Activated CD4-positive, alpha-beta T cell treated with anti-CD3 and anti-CD28 coated beads, Interleukin-2, amount 50 U/mL, for 4 hours (primary cell): ENCODE data around the gene SPO11.

ENCODE experiments used
- DNase-seq, 2 experiments: peaks; one replicate each; pipeline ENCODE4 v3.0.0-alpha.2; 2020

Gene SPO11, protein sequence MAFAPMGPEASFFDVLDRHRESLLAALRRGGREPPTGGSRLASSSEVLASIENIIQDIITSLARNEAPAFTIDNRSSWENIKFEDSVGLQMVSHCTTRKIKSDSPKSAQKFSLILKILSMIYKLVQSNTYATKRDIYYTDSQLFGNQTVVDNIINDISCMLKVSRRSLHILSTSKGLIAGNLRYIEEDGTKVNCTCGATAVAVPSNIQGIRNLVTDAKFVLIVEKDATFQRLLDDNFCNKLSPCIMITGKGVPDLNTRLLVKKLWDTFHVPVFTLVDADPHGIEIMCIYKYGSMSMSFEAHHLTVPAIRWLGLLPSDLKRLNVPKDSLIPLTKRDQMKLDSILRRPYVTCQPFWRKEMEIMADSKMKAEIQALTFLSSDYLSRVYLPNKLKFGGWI

DNA sequence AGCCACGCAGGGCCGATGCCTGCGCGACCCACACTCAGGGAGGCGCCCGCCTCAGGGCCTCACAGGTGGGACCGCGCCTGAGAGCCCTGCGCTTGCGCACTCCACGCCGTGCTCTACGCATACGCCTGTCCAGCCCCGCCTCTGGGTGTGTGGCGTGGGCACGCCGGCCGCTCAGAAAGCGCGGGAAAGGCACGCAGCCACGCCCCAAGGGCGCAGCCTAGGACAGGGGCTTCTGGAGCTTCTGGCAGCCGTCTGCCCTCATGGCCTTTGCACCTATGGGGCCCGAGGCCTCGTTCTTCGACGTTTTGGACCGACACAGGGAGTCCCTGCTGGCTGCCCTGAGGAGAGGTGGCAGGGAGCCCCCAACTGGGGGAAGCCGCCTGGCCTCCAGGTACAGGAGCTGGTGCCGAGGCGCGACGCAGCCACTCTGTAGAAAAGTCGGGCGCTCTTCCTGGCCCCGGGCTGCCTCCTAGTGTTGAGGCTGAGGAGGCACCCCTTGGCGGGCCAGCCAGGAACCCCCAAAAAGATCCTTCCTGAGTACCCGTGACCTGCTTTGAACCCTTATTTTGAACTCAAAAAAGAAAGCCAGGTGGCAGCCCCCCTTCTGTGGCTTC lies at the start of gene SPO11:
Gene SPO11 (plus strand): TSS at position 196 of the 614 bp plus-strand sequence. CDS start 65 bp downstream, at position 261.
- no peak for DNase-seq

DNA sequence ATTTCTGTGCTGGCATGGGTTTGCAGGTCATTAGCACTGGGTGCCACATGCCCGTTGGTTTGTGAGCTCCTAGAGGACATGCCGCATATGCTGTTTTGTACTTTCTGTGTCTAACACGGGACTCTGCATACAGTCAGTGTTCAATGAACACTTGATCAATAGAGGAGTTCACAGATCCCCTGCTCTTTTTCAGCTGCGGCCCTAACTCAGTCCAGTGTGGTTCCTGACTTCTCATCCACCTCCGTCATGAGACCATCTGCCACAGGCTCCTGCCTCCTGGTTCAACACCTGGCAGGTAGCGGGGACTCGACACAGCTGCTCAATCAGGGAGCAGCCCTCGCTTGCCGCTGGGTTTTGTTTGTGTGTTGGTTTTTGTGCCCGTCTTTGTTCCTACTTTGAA lies 49.4 kb upstream of the SPO11 start:
- DNase-seq = no peak

GRCh38 chr20:57281900-57282299 lies 47.7 kb upstream of the SPO11 start:
- no peak for DNase-seq

GRCh38 chr20:57282670-57283361 lies 46.8 kb upstream of the SPO11 start:
- no peak for DNase-seq

DNA sequence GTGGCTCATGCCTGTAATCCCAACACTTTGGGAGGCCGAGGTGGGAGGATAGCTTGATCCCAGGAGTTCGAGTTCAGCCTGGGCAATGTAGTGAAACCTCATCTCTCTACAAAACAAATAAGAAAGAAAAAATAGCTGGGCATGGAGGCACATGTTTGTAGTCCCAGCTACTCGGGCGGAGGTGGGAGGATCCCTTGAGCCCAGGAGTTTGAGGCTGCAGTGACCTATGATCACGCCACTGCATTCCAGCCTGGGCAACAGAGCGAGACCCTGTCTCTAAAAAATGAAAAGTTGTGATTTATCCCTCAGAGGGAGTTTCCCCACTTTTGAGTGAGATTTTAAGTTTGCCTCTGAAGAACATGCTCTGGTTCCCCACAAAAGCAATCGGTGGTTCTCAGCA lies 45.7 kb upstream of the SPO11 start:
- no peak for DNase-seq

GRCh38 chr20:57287007-57287880 lies 42.4 kb upstream of the SPO11 start:
- DNase-seq = no peak

DNA sequence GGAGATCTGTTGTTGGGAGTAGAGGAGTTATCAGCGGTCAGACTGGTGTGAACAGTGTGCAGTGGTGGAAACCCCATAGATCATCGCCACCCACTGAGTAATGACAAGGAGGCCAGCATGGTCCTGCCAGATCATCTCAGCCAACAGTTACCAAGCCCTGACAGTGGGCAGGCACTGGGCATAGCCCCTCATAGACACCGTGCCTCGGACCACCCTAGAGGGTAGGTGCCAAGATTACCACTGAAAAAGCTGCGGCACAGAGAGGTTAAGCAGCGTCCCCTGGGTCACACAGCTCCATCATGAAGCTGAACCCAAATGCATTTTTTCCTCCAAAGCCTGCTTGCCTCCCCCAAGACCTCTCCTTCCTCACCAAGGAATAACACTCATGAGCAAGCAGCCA lies 41.7 kb upstream of the SPO11 start:
- no peak for DNase-seq

DNA sequence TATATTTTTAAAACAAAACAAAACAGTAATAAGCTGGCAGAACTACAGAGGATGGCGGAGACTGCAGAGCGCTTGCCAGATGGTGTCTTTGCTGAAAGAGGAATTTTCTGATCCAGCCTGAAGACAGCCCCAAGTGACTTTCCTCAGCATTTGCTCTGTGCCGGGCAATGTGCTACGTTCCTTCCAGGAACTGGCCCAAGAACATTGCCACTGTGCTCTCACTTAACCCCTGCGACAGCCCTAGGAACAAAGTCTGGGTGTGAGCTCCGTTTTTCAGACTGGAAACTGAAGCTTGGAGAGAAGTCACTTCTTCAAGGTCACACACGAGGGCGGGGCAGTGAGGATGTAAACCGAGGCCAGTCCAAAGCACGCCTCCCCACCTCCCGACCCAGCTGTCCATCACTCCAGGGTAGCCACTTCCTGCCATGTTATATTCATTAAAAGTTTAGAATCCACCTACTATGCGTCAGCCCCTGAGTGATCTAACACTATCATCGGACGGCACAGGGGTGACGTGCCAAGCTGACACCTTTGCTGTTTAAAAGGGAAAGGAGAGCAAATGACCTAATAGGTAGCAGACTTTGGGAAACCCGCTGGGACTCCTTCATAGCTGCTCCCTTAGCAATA lies 40.8 kb upstream of the SPO11 start:
- DNase-seq = no peak

DNA sequence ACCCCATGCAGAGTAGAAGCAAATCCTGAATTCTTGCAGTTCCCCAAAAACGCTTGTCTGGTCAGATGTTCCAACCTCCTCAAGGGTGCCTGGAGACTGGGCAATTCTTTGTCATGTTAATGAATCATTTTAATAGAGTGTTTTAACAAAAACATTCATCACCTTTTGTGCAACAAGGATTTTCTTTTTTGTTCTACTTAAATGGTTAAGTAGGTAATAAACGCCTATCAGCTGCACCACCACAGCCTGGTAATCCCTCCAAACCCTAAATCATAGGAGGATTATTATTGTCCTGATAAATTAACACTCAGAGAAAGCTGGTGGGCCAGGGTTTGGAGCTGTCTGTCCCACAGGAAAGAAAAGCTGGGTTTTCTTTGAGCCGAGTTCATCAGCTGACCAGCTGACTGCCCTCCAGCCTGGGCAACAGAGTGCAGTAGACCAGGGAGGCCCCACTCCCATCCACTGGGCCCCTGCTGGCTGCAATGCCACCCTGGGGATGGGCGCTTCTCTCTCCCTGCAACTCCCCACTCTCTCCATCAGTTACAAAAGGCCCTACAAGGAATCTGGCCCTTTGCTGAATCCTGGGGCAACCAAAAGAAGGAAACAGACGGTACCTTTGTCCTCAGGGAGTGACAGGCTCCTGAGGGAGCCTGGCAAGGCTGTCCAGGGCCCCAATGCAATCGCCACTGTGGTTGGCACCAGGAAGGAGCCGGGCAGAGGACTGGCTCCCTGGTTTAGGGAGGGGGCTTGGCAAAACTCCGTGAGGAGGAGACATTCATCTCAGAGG lies 40.0 kb upstream of the SPO11 start:
- DNase-seq = no peak

GRCh38 chr20:57290178-57290484 lies 39.5 kb upstream of the SPO11 start:
- no peak for DNase-seq

DNA sequence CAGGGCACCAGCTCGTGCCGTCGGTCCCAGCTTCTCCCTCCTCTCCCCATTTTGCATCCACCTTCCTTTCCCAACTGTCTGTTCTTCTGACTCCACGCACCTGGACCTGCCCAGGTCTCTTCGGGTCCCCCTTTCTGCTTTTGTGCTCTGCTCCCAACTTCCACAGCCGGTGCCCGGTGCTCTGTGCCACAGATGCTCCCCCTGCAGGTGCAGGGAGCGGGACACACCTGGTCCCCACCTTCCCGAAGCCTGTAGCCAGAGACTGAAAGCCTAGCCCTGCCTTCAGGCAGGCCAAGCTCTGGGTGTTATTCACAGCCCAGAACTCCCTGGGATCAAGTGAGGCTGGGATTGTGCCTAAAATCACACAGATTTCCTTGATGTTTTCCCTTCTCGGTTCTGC lies 38.6 kb upstream of the SPO11 start:
- no peak for DNase-seq

DNA sequence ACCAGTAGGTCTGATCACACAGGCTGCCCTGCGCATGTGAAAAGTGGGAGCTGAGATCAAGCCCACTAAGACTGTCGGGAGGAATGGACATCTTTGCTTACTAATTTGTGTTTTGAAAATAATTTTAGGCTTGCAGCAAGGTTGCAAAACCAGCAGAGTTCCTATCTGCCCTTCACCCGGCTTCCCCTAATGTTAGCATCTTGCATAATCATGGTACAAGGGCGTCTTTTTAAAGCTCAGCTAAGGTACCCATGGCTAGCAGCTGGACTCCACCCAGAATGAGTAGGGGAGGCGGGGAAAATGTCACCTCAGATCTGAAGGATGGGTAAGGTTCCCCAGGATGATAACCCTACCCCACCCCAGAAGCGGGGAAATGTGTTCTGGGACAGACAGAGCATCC lies 37.9 kb upstream of the SPO11 start:
- DNase-seq = no peak

DNA sequence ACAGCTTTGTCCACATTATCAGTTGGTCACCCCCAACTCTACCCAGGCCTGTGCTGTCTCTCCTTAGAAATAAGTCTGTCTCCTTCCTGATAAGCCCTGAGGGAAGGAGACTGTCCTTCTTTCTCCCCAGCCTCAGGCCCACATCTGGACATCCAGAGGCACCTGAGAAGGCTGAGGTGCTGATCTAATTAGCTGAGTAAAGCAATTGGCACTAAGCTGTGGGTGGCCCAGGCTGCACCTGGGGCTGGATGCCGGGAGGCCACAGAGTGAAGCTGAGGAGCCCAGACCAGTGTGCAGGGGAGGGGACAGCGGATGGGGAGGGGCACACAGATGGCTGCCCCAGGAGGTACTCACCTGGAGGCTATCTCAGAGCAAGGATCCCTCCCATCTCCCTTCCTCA lies 37.0 kb upstream of the SPO11 start:
- no peak for DNase-seq

DNA sequence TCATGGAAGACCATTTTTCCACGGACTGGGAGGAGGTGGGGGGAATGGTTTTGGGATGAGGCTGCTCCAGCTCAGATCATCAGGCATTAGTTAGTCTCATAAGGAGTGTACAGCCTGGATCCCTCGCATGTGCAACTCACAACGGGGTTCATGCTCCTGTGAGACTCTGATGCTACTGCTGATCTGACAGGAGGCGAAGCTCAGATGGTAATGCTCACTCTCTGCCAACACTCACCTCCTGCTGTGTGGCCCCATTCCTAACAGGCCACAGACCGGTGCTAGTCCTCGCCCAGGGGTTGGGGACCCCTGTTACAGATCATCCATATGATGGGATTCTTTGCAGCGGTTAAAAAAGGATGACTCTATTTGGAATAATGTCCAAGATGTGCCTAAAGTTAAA lies 35.6 kb upstream of the SPO11 start:
- no peak for DNase-seq

DNA sequence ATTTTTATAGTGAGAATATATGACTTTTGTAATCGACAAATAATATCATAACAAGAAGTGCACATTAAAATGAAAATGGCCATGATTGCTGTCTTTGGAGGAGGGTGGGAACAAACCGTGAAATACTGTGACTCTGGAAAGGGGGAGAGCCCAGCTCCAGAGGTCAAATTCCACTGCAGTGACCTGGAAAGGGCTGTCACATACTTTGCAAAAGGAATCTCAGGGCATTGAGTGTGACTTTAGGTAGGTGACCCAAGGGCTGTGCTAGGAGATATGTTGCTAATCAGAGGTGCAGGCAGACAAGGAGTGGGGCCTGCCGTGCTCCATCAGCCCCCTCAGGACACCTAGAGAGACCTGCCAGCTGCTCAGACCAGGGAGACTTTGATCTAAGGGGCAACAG lies 35.1 kb upstream of the SPO11 start:
- DNase-seq = no peak

DNA sequence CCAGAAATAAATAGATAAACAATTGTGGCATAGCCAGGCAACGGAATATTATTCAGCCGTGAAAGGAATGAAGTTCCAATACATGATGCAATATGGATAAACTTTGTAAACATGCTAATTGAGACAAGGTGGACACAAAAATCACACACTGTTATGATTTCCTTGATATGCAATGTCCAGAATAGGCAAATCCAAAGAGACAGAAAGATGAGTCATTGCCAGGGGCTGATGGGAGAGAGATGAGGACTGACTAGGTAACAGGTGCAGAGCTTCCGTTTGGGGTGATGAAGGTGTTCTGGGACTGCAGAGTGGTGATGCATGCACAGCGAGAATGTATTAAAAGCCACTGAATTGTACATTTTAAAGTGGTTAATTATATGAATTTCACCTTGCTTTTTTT lies 31.1 kb upstream of the SPO11 start:
- DNase-seq = no peak

DNA sequence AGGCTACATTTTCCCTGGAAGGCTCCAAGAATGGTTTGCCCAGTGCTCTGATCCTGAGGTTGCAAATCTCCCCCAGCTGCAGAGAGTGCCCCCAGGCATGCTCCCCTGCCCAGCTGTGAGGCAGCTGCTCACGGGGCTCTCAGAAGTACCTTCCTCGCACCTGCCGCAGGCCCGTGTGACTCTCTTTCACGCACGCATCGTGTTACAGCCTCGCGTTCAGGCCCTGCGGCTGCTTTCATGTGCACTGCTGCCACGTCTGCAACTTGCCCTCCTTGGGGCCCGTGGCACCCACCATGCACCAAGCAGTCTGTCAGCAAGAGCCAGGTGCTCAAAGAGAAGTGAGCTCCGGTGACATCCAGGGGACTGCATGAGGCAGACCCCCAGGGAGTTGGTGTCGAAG lies 28.6 kb upstream of the SPO11 start:
- no peak for DNase-seq

DNA sequence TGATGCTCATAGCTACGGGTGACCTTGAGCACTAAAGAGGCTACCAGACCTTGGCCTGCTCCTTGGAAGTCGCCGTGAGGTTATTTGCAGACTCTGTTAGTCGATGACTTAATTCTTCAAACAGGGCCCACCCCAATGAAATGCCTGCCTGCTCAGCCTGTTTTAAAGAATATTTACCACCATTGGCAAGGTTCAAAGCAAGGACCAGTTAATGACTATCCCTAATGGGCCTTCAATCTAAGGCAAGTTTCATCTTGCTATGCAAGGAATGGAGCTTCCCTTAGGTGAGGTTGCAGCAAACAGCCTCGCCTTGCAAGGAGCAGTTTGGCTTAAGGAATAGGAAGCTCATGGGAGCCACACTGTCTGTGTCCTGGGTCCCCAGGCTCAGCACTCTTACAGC lies 22.9 kb upstream of the SPO11 start:
- DNase-seq = no peak

DNA sequence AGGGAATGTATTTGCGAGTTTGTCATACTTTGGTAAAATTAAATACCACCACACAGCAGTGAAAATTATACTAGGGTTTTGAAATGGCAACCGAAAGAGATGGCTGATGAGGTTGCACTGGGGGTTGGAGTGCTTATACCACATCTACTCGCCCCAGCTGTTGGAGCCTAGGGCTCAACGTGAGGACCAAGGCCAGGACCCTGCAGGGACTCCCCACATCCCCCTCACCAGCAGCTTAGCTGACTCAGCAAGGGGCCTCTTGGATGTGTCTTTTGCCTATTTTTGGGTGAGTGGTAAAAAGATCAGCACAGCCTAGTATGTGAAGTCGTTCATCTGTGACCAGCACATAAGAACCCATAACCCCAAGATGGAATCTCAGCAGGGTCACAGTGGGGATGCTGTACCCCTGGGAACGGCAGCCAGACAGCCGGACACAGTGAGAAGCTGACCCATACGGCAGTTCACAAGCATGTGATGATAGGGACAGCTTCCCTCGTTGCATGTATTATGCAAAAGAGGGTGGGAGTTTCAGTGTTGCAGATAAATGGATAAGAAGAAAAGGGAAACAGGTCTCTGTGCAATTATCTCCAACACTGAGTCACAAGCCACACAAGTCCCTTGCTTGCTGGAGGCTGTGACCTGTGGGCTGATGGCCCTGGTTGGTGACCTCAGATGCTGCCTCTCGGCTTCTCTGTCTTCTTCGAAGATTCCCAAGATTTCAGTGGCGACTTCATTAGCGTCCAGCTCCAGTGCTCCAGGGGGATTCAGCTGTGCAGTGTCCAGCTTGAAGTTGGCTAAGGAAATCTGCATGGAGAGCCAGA lies 20.9 kb upstream of the SPO11 start:
- DNase-seq = no peak

DNA sequence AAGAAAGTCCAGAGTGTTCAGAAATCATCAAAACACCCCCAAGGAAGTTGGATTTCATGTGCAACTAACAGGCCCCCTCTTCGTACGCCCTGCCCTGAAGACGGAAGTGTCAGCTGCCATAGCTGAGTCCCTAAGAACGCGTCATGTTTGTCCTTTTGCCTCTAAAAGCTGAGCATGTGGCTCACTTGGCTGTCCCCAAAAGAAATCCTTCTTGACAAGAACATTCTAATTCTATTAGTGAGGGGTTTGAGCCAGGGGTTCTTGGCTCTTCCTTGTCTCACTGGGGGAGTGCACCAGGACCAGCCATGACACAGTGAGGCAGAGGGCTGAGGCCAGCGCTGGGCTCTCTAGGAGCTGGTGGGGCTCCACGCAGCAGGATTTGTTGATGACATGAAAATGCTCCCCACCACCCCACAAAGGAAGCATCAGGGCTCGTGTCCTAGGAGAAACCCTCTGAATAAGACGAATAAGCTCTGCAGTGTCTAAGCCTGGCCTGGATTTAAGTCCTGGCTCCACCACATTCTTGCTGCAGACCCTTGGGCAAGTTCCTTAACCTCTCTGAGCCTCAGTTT lies 20.0 kb upstream of the SPO11 start:
- no peak for DNase-seq
